GM19452 (cell line): ENCODE data around the gene ADD1.

Source experiments
- ATAC-seq: cut with Tn5 transposase; IDR thresholded peaks from one replicate; pipeline ENCODE4 v1.9.1; 2021; ENCODE audit not compliant: unreplicated experiment

The ADD1 gene

DNA sequence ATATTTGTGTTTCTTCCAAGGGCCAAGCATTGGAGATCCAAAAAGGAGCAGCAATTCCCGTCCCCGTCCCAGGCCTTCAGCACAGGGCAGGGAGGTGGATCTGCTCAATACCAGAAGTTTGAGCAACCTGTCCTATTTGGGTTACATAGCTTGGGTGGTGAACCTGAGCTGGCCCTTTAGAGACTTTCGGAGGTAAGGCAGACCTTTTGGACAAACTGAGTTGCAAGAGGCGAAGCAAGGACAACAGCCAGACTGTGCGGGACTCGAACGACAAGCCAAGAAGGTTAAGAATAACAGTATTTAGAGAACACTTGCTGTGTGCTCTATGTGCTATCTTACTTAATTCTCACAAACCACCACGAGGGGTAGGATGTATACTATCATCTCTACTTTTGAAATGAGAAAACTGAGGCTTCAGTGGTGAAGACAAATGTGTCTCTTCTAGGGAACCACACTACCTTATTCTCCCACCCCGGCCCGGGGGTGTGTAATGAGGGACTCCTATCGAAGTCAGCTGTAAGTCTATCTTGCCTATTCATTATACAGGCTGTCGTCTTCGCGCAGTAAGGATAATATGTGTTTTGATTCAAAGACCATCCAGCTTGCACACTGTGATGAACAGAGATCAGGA lies 118.3 kb downstream of the ADD1 start:
- ATAC-seq: no peak

DNA sequence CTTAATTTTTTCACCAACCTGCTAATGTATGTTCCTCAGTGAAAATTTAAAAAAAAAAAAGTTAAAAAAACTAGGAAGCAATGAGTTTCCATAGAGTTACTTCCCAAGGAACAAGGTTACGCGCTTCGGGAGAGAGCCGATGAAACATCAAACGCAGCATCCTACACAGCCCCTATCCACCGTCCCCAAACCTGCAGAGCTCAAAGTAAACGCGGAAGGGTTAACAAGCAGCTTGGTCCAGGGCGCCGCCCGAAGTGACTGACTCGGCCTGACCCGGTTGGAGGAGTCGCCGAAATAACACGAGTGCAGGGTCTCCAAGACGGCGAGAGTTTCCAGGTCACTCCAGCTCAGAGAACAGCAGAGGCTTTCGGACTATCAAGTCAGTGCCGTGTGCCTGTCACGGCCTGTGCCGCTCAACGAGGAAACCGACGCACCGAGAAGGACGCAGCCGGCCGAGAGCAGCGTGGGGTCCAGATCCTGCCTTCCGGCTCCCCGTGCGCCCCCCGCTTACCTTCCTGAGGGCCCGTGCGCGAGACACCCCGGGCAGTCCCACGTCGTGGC lies 119.0 kb downstream of the ADD1 start:
- ATAC-seq: peak; percentile 28

DNA sequence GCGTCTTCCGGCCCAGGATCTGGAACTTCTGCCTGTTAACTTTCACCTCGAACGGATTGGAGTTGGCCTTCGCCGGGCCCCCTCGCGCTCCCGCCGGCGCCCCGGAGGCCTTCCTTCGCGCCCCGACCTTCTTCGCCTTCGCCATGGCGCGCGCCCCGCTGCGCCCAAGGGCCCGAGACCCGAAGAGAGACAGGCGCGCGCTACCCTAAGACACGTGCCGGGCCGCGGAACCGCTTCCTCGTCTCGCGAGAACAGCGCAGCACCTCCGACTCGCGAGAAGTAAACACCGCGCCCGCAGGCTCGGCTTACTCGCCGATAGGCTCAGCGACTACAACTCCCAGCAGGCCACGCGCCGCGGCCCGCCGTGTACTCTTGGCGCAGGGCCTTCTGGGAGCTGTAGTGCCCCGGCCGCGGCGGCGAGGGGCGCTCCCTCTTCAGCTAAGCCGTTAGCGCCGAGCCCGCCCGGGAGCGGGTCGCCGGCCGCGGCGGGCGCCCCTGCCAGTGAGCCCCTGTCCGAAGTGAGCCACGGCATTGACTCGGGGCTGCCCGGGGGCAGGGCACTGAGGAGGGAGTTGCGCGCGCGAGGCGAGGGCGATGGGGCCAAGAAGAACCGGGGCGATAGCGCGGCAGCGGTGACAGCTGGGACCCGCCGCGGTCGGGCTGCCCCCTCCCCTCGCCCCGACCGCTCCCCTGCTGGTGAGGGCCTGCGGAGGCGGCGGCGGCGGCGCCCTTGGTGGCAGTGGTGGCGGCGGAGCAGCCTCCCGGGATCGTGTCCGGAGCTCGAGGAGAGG lies 119.7 kb downstream of the ADD1 start, which contains the start of the genes GRK4 and NOP14:
TSS of gene GRK4 (plus strand) at position 397 of the 791 bp plus-strand sequence. CDS start 500 bp downstream, outside the sequence.
TSS of gene NOP14 (minus strand) at position 232 of the 791 bp plus-strand sequence. CDS start at position 145, 87 bp downstream.
- ATAC-seq: peak; percentile 93

DNA sequence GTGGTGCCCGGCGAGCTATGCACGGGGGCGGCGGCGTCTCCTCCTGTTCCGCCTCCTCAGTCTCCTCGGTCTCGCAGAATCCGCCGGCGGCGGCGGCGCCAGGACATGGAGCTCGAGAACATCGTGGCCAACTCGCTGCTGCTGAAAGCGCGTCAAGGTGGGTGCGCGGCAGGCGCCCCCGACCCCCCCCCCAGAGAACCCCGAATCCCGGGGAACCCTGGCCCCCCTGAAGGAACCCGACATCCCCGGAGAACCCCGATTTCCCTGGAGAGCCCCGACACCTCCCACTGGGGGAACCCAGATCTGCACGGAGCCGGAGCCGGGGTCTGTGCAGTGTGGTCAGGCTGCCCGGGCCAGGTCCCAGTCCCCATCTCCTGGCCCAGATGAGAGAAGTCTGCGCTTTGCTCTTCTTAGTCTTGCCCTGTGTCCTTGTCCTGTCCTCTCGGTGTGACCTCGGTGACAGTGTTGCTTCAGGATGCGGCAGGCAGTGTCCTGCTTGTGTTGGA lies 120.4 kb downstream of the ADD1 start:
- no peak for ATAC-seq

DNA sequence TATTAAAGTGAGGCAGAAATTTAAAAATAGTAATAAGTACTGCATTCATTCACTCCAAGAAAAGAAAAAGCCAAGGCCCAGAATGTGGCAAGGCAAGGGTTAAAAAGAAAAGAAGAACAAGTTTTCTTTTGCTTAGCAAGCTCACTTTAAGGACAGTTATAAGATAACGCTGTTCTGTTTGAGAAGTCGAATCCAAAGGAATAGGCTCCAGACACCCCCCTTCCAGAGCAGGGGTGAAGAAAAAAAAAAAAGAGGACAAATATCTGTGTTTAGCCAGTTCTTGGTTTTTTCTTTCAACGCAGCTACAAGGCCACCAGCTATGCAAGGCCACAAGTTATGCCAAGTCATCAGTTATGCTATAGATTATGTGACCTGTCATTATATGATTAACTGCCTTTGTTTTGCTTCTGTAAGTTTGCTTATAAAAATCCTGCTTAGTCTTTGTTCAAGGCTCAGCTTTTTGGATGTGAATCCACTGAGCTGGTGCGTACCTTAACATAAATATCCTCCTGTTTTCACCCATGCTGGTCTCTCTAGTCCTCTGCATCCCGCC lies 121.1 kb downstream of the ADD1 start:
- ATAC-seq: no peak

DNA sequence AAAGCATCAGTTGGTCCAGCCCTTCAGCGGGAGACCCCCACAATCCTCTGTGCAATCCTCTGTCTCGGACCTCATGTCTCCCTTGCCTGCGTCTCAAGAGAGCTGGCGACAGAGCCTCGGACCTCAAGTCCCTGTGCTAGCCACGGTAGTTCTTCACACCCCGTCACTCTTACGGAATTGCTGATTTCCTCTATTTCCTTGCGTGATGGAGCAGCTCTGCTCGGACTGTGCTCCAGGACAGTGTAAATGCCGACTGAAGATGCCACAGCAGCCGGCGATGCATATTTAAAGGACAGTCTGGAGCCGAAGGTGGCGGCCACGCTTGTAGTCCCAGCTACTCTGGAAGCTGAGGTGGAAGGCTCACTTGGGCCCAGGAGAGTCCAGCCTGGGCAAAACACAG lies 121.6 kb downstream of the ADD1 start:
- ATAC-seq: no peak

DNA sequence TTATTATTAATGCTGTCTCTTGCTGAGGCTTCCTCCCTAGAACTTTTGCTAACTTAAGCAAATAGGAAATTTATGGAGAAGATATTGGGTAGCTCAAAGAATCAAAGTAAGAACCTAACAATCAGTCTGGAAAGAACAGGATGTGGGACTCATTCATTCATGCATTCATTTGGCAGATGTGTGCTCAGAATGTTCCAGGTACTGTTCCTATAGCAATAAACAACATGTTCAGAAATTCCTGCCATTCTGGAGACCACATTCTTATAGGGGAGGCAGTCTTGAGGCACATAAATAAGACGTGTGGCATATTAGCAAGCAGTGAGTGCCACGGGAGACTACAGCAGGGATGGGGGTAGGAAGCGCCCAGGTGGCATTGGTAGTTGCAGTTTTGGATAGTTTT lies 124.7 kb downstream of the ADD1 start:
- no peak for ATAC-seq

DNA sequence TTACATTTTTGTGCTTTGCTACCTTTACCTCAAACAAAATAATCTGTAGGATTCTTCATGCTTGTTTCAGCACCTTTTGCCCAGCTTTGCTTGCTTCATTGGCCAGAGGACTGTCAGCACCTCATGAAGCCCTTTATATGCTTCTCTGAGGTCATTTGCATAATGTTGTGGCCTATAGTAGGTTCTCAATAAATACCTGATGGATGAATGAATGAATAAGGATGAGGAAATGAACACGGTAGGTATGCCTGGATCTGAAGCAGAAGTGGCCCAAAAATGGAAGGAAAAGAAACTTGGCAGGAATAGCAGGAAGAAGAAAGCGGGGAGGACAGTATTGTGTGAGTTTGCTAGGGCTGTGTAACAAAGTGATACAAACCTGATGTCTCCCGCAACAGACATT lies 127.6 kb downstream of the ADD1 start:
- no peak for ATAC-seq

DNA sequence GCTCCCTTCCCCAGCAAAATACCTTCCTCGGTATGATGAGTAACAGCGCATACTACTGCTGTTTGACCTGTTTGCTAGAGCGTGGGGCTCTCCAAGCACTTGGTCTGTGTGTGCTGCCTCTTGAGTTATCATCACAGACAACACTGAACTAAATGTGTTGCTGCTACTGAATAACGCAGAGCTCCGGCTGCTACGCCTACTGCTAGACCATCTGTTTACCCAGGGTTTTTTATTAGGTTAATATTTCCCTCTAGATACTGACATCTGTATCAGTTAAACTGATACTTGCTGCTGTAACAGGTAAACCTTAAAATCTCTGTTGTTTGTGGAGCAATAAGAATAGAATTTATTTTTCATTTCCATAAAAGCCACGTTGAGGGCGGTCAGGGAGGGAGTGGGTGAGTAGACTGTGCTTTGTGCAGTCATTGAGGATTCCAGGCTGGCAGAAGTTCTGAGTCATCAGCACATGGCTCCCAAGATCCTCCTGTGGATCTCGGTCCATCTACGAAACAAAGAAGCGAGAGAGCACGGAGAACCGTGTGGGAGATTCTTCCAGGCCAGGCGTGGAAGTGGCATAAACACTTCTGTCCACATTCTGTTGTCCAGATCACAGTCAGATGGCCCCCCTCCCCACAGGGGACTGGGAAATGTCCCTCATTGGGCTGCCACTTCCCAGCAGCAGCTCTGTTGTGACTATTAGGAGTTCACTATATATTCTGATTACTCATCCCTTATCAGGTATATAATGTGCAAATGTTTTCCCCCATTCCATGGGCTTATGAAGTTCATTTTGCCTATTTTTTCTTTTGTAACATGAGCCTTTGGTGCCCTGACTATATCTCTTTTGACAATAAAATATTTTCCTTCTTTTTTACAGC lies 133.8 kb downstream of the ADD1 start:
- ATAC-seq: no peak
